Fibroblast of lung (primary cell): Measurements from ENCODE around the gene GPN1. TPM values are rescaled to one million over a fixed set of nuclear protein-coding genes. Genes with fewer than 3 reads are reported as not detected.
A peak's percentile ranks its signal among the peaks of the same experiment; 100 is the strongest.

ENCODE experiments used
- DNase-seq, 2 donors: peaks; one replicate each; pipeline versions ENCODE4 v3.0.0 to v3.0.0-alpha.2; 2010; ENCODE audit warnings: low read depth in 2 of 2
- H2AFZ ChIP-seq: 2 replicates; pipeline ENCODE4 v1.5.1; 2012; ENCODE audit warnings: low read length, control low read depth, inconsistent platforms
- H3K27ac ChIP-seq: 2 replicates; pipeline ENCODE4 v1.5.1; 2011; ENCODE audit warnings: low read length, control low read depth; ENCODE audit not compliant: insufficient read depth
- H3K27me3 ChIP-seq: 2 replicates; pipeline ENCODE4 v1.5.1; 2011; ENCODE audit warnings: mild to moderate bottlenecking, low read length; ENCODE audit not compliant: control insufficient read depth, insufficient read depth
- H3K36me3 ChIP-seq: 2 replicates; pipeline ENCODE4 v1.5.1; 2011; ENCODE audit warnings: low read length; ENCODE audit not compliant: control insufficient read depth, insufficient read depth
- H3K4me1 ChIP-seq: 2 replicates; pipeline ENCODE4 v1.5.1; 2011; ENCODE audit warnings: low read length; ENCODE audit not compliant: control insufficient read depth, insufficient read depth; ENCODE audit errors: extremely low read depth
- H3K4me2 ChIP-seq: 2 replicates; pipeline ENCODE4 v1.5.1; 2011; ENCODE audit warnings: low read length, control low read depth; ENCODE audit not compliant: insufficient read depth; ENCODE audit errors: extremely low read depth
- H3K4me3 ChIP-seq, 4 experiments: fragments of 200-600 bp in 1 of 4; sonication (generic) in 1 of 4; replicated peaks in 1 of 4; 2 replicates each; pipeline ENCODE4 v1.5.1; 2011 to 2016; ENCODE audit warnings: low read length in 4 of 4, low read depth in 3 of 4, mild to moderate bottlenecking in 3 of 4, control low read depth in 2 of 4, inconsistent platforms in 1 of 4, mixed read lengths in 1 of 4; ENCODE audit not compliant: insufficient read depth in 1 of 4; ENCODE audit errors: control extremely low read depth in 1 of 4
- H3K79me2 ChIP-seq: 2 replicates; pipeline ENCODE4 v1.5.1; 2012; ENCODE audit warnings: mild to moderate bottlenecking, low read length, inconsistent platforms; ENCODE audit not compliant: control insufficient read depth, insufficient read depth
- H3K9ac ChIP-seq: 2 replicates; pipeline ENCODE4 v1.5.1; 2011; ENCODE audit warnings: mild to moderate bottlenecking, low read length, control low read depth; ENCODE audit not compliant: insufficient read depth
- H3K9me3 ChIP-seq: 2 replicates; pipeline ENCODE4 v1.5.1; 2012; ENCODE audit warnings: low read depth, low read length; ENCODE audit not compliant: control insufficient read depth, insufficient read depth
- H4K20me1 ChIP-seq: 2 replicates; pipeline ENCODE4 v1.5.1; 2011; ENCODE audit warnings: low read length; ENCODE audit not compliant: control insufficient read depth, insufficient read depth; ENCODE audit errors: extremely low read depth
- EZH2 ChIP-seq: IDR thresholded peaks from 2 replicates; pipeline ENCODE4 v1.5.1; 2012; ENCODE audit warnings: low read length, control low read depth, mild to moderate bottlenecking; ENCODE audit errors: missing control alignments
- polyA plus RNA-seq, 2 donors: library from polyadenylated mRNA; depleted of rRNA in 1 of 2; stranded (reverse) in 1 of 2; unstranded in 1 of 2; fragments of >200 nt; gene quantifications; 2 replicates each; pipeline ENCODE4 v1.2.1, GENCODE V29; 2011 to 2012; ENCODE audit warnings: missing spikeins in 1 of 2
- total RNA-seq: library from RNA; depleted of rRNA; stranded (reverse); fragments of >200 nt; gene quantifications from 2 replicates; pipeline ENCODE4 v1.2.1, GENCODE V29; 2014
- TF ChIP-seq, protein P1 (sequence below), 2 donors: IDR thresholded peaks in 1 of 2; conservative IDR thresholded peaks in 1 of 2; 1 replicate in 1 of 2; 2 replicates in 1 of 2; pipeline ENCODE4 v1.5.1; 2011 to 2012; ENCODE audit warnings: low read length in 2 of 2, control low read depth in 1 of 2, inconsistent platforms in 1 of 2, low read depth in 1 of 2, mild to moderate bottlenecking in 1 of 2

The GPN1 gene
- total and polyA plus RNA-seq, 2 donors (not counting 1 experiment from before 2014, with no cell fraction given) = 34.5 to 60.9 TPM

DNA sequence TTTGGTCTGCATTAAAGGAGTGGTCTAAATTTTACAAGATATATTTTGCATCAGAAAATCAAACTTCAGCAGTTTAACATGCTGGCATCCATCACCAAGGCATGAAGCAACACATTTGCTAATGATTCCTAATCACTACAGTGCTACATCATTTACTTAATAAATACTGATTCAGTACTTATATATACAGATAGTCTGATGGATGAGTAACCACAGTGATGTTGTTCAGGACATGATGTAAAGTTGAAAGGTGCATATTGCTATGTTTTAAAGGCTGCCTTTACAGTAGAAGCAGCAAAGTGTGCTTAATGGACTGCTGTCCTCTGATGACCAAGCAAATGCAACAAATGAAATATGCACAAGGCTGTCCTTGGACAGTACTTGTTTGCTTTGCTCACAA lies 23.5 kb downstream of the GPN1 start:
- no peaks in the 10 kb centered on the region for H3K79me2 ChIP-seq
- peaks cover 14% of the 10 kb centered on the region for H3K36me3 ChIP-seq
- no peaks in the 10 kb centered on the region for H3K4me1 ChIP-seq
- no peaks in the 10 kb centered on the region for H4K20me1 ChIP-seq
- no peak overlapping the region for H3K4me3 ChIP-seq
- no peak overlapping the region for H3K4me2 ChIP-seq
- no peak overlapping the region for H3K27ac ChIP-seq
- no peak overlapping the region for H3K9ac ChIP-seq
- DNase-seq = no peak
- TF ChIP-seq EZH2 = no peak
- TF ChIP-seq, protein P1, sequence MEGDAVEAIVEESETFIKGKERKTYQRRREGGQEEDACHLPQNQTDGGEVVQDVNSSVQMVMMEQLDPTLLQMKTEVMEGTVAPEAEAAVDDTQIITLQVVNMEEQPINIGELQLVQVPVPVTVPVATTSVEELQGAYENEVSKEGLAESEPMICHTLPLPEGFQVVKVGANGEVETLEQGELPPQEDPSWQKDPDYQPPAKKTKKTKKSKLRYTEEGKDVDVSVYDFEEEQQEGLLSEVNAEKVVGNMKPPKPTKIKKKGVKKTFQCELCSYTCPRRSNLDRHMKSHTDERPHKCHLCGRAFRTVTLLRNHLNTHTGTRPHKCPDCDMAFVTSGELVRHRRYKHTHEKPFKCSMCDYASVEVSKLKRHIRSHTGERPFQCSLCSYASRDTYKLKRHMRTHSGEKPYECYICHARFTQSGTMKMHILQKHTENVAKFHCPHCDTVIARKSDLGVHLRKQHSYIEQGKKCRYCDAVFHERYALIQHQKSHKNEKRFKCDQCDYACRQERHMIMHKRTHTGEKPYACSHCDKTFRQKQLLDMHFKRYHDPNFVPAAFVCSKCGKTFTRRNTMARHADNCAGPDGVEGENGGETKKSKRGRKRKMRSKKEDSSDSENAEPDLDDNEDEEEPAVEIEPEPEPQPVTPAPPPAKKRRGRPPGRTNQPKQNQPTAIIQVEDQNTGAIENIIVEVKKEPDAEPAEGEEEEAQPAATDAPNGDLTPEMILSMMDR (conservative IDR thresholded peaks at IDR 0.05 in 1 of 2, IDR thresholded peaks at IDR 0.05 in 1 of 2; ENCODE audit: low read depth in 1 of 2, low read length in 2 of 2) = no peak
- H3K9me3 ChIP-seq = no peaks in the 10 kb centered on the region
- no peaks in the 10 kb centered on the region for H3K27me3 ChIP-seq
- no peak overlapping the region for H2AFZ ChIP-seq

DNA sequence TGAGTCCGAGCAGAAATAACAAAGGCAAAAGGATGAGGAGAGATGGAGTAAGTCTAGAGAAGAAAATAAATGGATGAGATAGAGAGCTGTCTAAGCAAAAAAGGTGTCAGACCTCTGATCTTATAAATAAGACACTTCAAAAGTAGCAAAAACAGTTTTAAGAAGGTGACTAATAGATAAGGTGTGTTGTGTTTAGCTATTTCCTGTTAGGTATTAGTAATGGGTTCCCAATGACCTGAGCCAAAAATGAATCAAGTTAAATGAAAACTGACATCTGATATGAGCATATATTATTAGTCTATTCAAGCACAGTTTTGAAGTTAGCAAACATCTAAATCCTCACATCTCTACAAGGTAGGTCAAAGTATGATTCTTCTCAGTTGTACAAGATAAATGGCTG lies 23.9 kb downstream of the GPN1 start:
- DNase-seq = no peak
- Histone ChIP-seq H3K79me2 (no peaks in the 10 kb centered on the region), H3K9ac (no peak overlapping the region), H3K36me3 (peaks cover 14% of the 10 kb centered on the region), H3K9me3 (no peaks in the 10 kb centered on the region), H3K27ac (no peak overlapping the region), H3K4me1 (no peaks in the 10 kb centered on the region), H2AFZ (no peak overlapping the region), H4K20me1 (no peaks in the 10 kb centered on the region), H3K4me3 (no peak overlapping the region), H3K27me3 (no peaks in the 10 kb centered on the region), H3K4me2 (no peak overlapping the region)
- no peak for TF ChIP-seq EZH2
- TF ChIP-seq, protein P1 (conservative IDR thresholded peaks at IDR 0.05 in 1 of 2, IDR thresholded peaks at IDR 0.05 in 1 of 2; ENCODE audit: low read depth in 1 of 2, low read length in 2 of 2) = no peak

DNA sequence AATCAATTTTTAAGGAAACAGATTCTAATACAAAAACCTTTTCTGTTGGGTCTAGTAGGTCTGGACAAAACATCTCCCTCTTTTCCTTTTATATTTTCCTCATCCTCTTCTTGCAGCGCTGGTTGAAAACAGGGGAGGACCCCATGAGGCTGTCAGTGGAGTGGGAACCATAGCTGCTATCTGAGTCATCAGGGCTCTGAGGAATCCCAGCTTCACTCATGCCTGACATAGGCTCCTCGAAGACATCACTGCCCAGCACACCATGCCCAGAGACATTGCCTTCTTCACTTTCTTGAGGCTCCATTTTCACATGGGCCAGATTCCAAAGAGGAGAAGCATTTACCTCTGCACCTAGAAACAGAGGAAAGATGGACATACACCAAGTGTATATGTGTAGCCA lies 24.5 kb downstream of the GPN1 start:
- no peaks in the 10 kb centered on the region for H3K27me3 ChIP-seq
- no peak overlapping the region for H3K4me2 ChIP-seq
- no peak overlapping the region for H3K9ac ChIP-seq
- H4K20me1 ChIP-seq = no peaks in the 10 kb centered on the region
- H3K9me3 ChIP-seq = no peaks in the 10 kb centered on the region
- no peaks in the 10 kb centered on the region for H3K79me2 ChIP-seq
- TF ChIP-seq, protein P1 (conservative IDR thresholded peaks at IDR 0.05 in 1 of 2, IDR thresholded peaks at IDR 0.05 in 1 of 2; ENCODE audit: low read depth in 1 of 2, low read length in 2 of 2) = no peak
- no peak for TF ChIP-seq EZH2
- H3K27ac ChIP-seq = no peak overlapping the region
- H3K4me3 ChIP-seq = no peak overlapping the region
- H3K36me3 ChIP-seq = peaks cover 12% of the 10 kb centered on the region
- H3K4me1 ChIP-seq = no peaks in the 10 kb centered on the region
- no peak overlapping the region for H2AFZ ChIP-seq
- peak in 1 of 2 donors; percentile 47 for DNase-seq
